NB4 (cell line): Measurements from ENCODE around the gene TSHR.

ENCODE experiments used
- CTCF ChIP-seq: IDR thresholded peaks from one replicate; pipeline ENCODE4 v1.5.1; 2012; ENCODE audit warnings: low read depth, low read length
- MAX ChIP-seq: IDR thresholded peaks from 2 replicates; pipeline ENCODE4 v1.6.1; 2011; ENCODE audit warnings: low read depth, low read length
- POLR2A ChIP-seq: IDR thresholded peaks from 2 replicates; pipeline ENCODE4 v1.6.1; 2011; ENCODE audit warnings: mild to moderate bottlenecking; ENCODE audit not compliant: insufficient read length; ENCODE audit errors: extremely low read depth

- TF ChIP-seq CTCF (no peak), MAX (no peak), POLR2A (no peak)
Measured at GRCh38 chr14:81143793-81144192, 188.4 kb downstream of the TSHR start.
